Activated gamma-delta T cell treated with Interleukin-2 at 50 U/mL for 16 hours (primary cell): ENCODE results near the gene CHST11.
"Not testable (repeated sequence)": the region's sequence is repeated elsewhere in the genome, so short reads cannot be mapped to it uniquely, and the experiment has no call there.

ENCODE experiments used
- DNase-seq: peaks from one replicate; pipeline ENCODE4 v3.0.0-alpha.2; 2020

CHST11 gene

DNA sequence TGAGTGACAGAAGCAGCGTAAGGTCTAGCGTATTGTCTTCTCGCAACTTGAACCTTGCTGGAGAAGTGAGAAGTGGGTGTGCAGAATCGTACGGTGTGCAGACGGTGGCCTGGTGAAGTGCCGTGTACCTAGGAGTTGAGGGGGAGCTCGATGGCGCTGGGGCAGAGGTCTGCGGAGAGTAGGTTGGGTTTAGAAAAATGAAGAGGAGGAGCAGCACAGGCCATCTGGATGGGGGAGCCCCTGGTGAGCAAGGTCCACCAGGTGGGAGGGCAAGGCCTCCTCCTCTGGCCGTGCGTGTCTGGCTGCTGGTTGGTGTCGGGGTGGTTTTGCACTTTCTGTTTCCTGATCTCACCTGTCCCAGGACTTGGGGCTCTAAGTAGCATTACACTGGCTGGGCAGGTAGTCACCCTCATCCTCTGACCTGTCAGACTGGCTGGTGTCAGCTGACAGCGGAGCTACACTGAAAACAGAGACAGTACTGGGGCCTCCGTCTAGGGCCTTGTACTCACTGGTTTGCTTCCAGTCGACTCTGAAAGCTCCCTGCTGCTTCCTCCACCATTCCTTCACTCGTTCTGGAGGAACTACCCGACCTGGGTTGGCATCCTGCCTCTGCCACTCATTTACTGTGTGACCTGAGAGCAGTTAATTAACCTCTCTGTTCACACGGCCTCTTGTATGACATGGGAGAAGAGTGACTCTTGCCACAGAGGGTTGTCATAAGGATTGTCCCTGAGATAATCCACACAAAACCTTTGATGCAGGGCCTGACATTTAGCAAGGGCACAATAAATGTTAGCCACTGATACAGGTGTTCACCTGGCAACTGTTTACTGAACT is 273.1 kb downstream of the CHST11 start:
- DNase-seq: no peak

DNA sequence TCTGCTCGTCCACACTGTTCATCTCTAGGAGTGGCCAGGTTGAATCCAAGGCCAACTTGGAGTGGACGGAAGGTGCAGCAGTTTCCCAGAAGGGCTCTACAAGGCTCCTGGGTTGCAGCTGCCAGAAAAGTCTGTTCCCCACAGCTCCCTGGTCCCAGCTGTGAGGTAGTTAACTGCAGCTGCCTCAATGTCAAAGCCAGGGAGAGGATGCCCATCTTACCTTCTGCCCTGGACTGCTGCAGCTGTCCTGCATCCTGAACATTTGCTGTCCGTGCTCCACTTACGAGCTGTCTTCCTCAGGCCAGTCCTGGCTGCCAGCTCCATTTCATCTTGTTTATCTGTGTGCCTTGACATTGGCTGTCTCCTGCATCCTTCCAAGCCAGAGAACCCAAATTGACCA is 274.0 kb downstream of the CHST11 start:
- DNase-seq: no peak

DNA sequence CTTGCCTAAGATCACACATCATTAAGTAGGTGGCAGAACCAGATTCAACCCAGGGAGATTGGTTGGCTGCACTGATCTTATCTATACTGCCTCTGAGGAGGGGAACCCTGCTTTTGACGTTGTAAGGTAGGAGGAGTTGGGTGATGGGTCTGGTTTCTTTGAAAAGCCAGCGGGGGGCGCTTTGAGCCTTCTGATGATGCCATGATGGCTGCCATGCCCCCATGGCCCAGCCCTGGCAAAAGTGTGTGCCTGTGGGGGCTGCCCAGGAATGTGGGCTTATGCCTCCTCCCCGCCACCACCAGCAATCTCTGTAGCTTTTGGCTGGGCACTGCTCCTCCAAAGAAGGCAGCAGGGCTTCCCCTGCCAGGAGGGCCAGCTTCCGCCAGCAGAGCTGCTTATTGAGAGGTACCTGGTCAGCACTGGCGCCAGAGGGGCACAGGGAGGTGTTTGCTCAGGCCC is 277.0 kb downstream of the CHST11 start:
- DNase-seq: no peak

DNA sequence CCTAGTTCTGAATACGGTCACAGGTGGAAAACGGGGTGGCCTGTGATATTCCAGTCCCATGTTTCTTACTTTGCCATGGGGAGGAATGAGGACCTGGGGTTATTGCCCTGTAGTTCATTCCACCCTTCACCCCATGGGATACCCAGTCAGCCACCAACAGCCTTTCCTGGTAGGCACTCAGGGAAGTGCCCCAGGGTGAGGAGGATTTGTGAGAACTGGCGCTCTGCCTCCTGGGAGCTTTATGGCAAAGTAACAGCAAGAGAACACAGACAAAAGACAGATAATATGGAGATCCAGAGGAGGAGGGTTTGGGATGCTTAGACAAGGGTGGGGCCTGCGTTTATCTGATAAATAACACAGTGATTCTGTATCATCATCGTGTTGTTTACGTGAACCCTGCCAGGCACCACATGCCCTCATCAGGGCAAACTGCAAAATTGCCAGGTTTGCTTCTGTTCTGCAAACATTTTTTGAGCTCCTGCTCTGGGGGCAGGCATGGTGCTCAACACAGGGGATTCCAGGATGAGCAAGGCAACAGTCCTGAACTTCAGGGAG is 277.9 kb downstream of the CHST11 start:
- DNase-seq: no peak

DNA sequence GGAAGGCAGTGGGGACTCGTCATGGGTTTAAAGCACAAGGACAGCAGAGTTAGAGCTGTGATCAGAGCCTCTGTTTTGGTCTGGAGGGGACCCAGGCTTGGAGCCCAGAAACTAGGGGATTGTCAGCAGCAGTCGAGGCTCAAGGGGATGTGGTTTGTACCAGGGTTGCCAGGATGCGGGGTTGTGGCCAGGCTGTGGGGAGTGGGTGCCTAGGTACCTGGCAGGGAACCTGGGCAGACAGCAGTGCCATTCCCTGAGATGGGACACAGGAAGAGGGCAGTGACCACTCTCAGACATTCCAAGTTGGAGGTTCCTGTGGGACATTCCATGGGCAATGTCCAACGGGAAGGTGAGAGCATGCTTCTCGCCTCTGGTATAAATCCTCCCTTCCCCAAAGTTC is 279.1 kb downstream of the CHST11 start:
- DNase-seq: no peak

DNA sequence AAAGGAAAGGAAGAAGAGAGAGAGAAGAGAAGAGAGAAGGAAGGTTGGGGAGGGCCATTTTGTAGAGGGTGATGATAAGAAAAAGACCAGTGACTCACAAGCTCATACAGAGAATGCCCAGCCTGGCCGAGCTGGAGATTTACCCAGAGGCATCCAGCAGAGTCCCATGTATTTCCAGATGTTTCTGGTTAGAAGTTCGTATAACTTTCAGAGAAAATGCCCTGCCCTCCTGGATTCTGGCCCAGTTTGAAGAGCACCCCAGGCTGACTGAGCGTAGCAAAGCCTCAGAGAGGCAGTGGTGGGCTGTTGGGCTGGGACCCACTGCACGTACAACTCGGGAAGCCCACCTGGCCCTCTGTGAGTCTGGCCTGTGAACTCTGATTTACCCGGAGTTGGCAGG is 279.6 kb downstream of the CHST11 start:
- no peak for DNase-seq

DNA sequence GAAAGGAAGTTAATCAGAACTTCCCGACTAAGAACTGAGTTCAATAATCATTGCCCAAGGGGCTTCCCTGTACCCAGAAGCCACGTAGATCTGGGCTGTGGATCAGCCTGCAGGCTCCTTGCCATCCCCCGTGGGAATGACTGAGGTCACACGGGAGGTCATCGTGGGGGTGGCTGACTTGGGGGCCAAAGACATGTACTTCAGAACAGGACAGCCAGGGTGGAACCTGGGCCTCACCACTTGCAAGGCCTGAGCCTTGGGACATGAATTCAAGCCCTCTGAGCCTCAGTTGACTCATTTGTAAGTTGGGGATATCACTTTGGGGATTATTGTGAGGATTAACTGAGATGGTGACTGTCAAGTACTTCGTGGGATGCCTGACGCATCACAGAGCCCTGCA is 280.4 kb downstream of the CHST11 start:
- DNase-seq: no peak

DNA sequence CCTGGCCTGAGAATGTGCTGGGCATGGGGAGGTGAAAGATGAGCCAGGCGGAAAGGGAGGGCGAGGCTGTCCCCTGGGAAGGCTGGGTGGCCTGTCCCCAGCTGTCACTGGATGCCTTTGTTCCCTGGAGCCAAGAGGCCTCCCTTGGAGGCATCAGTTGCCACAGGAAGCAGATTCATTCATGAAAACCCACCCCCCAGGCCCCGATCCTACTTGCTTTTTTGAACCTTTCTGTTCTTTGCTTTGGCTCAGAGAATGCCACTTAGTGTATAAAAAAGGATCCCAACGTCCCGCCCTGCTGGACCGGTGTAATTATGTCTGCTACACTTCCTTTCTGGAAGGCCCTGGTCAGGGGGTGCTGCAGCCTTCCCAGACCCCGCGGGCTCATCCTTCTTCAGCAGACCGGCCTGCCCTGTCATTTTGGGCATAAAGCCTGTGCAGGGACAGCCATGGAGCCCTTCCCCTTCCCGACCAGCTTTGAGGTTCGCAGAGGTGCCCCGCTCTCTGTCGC is 281.1 kb downstream of the CHST11 start:
- no peak for DNase-seq

DNA sequence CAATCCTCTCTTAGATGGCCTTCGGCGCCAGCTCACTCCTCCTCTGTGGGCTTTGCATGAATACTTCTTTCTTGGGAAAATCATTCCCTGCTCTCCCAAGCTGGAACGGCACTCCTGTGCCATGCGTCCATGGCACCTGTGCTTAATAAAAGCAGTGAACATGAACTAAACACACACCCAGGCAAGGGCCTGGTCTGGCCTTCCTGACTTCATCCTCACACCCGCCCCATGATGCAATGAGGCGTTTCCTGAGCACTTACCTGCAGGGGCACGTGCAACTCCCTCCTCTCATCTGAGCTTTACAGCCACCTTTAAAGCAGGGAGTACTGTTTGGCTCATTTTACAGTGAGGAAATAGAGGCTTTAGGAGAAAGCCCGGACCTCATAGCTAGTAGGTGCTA is 281.6 kb downstream of the CHST11 start:
- no peak for DNase-seq

DNA sequence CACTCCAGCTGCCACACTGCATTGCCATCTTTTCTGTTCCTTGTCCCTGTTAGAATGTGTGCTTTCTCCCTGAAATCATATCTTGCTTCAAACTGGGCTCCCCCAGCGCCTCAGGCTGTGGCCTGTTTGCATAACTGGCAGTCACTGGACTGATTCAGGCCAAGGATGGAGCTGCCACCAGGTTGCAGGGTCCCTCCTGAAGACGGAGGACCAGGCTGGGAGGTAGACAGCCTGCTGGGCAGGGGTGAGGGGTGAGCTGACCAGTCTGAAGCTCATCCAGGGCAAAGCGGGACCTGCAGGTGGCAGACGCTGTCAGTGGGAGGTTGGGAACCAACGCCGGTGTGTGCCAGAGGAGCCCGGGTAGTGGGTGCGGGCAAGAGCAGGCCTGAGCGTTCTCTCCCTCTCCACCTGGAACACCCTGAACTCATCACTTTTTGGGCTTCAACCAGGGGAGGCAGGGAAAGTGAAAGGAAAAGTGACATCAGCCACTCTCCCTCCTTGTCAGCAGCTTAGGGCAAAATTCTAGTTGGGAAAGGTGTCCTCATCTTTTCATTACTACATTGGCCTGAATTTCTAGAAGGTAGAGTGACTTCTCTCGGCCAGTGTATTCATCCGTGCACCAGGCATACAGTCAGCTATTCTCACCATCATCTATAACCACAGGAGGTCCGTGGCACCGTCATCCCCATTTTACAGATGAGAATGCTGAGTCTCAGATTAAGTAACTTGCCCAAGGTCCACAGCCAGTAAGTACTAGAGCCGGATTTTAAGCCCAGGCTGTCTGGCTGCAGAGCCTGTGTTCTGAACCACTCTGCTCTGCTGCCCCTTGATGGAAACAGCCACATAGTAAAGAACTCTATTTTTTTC is 282.3 kb downstream of the CHST11 start:
- DNase-seq: no peak

DNA sequence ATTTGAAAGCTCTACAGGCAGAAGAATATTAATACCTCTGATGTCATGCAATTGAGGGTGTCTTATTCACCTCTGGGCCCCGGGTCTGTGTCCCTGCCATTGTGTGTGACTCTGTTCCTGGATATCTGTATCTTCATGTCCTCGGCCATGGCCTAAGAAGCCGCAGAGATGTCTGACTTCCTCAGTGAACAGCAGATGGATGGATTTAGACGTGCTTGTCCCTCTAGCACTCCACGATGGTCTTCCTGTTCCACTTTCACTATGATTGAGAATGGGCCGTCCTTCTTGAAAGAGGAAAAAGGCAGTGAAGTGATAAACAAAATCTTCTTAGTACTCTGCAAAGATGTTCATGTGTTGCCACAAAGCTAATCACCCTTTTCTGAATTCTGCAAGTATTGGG is 283.9 kb downstream of the CHST11 start:
- no peak for DNase-seq

DNA sequence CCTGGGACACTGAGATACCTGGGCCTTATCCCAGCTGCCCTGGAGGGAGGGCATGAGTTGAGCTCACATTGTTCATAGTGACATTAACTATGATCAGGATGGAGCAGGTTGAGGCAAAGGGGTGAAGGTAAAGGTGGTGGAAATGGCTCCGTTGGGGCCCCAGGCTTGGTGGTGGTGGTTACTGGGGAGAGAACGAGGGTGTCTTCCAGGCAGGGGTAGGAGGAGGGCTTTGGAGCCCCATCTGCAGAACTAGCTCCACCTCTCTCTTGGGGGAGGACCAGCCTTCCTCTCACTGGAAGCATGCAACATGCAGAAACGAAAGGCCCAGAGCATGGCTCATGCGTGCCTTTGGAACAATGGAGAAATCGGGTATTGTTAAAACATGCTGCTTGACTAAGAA is 284.3 kb downstream of the CHST11 start:
- no peak for DNase-seq

DNA sequence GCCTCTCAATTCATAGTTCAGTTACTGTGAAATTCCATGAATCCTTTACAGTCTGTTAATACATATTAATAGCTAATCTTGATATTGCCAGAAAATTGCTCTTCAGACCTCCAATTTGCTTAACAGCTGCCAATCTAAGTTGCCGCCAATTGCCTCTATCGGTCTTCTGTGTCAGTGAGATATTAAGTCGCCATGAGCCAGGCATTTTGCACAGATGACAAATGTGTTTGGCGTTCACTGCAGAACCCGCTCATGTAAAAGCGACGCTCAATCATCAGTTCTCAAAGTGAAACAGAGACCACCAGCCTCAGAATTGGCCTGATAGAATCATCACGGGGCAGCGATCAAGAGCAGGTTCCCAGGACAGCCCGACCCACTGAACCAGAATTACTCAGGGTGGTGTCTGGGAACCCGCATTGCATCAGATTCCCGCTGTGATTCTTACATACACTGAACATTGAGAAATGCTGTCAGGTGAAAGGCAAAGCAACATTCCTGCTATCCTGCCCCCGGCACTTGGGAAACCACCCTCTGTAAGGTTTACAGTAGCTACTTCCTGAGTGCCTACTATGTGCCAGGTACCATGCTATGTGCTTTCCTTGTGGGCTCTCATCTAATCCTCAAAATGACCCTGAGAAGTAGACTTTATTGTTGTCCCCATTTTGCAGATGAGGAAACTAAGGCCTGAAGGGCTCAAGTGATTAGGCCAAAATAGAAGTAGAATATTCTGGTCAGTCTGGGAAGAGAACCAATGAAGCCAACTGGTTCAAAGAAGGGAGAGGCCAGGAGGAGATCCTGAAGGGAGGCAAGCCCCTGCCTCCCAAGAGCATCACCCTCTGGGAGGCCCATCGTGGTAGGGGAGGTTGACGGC is 285.0 kb downstream of the CHST11 start:
- DNase-seq: no peak

DNA sequence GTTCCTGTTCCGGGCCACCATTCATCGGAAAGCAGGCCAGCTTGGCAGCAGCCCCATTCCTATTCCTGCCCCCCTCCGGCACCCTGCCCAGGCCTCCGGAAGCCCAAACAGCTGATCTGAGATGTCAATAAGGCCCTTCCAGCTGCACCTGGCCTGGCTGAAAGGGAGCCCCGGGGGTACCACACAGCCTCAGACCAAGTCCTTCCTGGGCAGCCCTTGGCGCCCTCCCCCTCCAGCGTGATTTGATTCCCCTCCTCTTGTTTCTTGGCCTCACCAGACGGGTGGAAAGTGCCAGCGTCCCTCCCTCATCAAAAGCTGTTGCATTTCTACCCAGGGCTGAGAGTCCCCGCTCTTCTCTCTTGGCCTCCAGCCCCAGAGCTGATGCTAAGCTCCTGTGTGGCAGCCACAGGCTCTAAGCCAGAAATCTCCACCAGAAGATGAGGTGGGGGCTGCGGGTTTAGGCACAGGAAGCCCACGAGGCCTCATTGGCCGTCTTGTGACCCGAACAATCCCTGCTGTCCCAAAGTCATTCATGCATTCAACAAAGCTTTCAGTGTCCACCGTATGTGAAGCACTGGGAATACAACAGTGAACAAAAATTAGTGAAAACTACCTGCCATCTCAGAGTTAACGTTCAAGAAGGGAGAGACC is 285.9 kb downstream of the CHST11 start:
- no peak for DNase-seq

DNA sequence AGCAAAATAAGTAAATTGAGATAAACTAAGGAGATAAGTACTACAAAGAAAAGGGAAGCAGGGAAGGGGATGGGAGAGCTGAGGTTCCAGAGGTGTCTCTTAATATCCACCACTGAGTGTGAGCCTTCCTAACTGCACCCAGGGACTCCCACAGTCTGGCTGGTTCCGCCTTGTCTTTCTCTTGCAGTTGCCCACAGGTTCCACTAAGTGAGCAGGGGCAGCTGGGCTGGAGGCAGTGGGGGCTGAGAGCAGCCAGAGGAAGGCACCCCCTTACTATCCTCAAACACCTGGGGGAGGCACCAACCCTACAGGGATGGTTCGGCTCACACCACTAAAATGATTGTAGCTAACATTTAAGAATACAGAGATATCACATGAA is 286.4 kb downstream of the CHST11 start:
- DNase-seq: no peak

DNA sequence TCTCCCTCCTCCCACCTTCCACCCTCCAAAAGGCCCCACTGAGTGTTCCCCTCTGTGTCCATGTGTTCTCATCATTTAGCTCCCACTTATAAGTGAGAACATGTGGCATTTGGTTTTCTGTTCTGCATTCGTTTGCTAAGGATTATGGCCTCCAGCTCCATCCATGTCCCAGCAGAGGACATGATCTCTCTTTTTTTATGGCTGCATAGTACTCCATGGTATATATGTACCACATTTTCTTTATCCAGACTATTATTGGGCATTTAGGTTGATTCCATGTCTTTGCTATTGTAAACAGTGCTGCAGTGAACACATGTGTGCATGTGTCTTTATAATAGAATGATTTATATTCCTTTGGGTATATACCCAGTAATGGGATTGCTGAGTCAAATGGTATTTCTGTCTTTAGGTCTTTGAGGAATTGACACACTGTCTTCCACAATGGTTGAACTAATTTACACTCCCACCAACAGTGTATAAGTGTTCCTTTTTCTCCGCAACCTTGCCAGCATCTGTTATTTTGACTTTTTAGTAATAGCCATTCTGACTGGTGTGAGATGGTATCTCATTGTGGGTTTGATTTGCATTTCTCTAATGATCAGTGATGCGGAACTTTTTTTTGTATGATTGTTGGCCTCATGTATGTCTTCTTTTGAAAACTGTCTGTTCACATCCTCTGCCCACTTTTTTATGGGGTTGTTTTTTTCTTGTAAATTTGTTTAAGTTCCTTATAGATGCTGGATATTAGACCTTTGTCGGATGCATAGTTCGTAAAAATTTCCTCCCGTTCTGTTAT is 287.2 kb downstream of the CHST11 start:
- not testable (repeated sequence) for DNase-seq

DNA sequence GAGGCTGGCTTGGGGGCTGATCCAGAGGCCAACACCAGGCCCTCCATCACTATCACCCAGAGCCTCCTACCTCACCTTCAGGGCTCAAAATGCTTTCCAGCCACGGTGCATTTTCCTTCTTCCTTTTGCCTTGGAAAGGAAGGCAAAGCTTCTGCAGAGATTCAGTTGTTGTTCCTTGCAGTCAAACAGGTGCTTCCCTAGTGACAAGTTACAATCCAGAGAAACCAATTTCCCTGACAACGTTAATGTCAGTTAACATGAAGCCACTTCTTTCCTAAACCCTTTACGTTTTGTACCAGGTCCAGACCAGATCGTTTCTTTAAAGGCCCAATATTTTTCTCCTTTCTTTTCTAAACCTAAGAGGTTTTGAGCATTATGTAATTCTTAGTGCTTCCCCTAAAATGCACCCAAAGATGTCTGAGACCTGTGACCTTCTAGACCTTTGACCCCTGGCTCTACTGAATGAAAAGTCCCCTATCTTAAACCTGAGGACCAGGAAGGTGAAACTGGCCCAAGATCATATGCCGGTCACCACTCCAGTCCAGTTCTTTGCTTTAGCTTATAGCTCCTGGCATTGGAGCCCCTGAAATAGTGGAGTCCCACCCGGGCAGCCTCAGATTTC is 289.8 kb downstream of the CHST11 start:
- no peak for DNase-seq

DNA sequence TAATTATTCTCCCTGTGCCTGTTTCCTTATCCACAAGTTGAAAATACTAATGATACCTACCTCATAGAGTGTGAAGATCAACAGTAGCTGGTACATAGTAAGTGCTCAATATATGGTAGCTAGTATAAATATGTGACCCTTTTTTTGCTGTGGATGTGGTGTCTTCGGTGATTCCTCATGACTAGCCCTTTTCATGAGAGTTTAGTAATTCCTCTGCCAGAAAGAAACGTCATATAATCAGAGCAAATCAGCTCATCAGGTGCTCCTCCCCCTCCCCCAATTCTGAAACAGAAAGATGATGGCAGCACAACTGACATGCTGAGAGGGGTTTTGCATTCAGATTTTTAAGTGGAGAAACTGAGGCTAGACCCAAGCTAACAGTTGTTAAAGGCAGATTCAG is 290.6 kb downstream of the CHST11 start:
- no peak for DNase-seq

DNA sequence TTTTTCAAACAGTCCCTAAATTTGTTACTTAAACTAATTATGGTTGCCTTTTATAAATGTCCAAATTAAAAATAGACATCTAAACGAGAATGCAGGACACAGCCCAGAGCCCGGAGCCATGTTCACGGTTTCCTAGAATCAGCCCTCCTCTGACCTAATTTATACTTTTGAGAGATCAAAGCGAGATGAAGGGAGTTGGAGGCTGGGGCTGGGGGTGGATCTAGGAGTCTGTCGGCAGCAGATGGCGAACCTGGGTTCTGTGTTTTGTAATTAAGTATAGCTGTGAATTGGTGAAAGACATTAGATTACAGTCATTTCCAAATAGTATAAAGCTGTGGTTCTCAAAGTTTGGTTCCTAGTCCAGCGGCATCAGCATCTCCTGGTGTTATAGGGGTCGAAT is 291.2 kb downstream of the CHST11 start:
- no peak for DNase-seq

DNA sequence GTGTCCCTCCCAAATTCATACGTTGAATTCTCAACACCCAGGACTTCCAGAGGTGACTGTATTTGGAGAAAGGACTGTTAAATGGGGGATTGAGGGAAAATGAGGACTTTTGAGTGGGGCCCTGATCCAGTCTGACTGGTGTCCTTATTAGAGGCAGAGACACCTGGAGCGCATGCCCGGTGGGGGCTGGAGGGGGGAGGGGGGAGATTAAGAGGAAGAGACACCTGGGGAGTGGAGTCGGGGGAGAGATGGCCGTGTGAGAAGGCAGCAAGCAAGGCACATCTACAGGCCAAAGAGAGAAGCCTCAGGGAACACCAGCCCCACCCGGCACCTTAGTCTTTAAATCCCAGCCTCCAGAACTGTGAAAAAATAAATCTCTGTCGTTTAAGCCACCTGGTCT is 291.6 kb downstream of the CHST11 start:
- no peak for DNase-seq

DNA sequence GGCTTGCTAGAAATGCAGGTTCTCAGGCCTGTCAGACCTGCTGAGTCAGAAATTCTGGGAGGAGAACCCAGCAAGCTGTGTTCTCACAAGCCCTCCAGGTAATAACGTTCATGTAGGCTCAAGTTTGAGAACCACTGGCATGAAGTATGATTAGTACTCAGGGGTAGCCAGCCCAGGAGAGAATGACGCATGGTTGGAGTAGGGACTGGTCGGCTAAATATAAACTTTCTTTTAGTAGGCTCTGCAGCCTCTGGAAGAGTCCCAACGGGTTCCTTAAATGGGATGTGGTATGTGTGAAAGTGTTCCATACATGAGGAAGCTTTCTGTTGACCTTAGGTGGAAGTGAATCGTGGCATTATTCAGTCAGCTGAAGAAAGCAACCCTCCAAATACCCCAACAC is 292.0 kb downstream of the CHST11 start:
- DNase-seq: no peak
